GM15510 (cell line): Measurements from ENCODE around the gene ALS2CL.

Source experiments
- POLR2A ChIP-seq: IDR thresholded peaks from 3 replicates; pipeline ENCODE4 v1.6.1; 2011; ENCODE audit warnings: borderline replicate concordance; ENCODE audit not compliant: insufficient read length; ENCODE audit errors: extremely low read depth

The ALS2CL gene, protein sequence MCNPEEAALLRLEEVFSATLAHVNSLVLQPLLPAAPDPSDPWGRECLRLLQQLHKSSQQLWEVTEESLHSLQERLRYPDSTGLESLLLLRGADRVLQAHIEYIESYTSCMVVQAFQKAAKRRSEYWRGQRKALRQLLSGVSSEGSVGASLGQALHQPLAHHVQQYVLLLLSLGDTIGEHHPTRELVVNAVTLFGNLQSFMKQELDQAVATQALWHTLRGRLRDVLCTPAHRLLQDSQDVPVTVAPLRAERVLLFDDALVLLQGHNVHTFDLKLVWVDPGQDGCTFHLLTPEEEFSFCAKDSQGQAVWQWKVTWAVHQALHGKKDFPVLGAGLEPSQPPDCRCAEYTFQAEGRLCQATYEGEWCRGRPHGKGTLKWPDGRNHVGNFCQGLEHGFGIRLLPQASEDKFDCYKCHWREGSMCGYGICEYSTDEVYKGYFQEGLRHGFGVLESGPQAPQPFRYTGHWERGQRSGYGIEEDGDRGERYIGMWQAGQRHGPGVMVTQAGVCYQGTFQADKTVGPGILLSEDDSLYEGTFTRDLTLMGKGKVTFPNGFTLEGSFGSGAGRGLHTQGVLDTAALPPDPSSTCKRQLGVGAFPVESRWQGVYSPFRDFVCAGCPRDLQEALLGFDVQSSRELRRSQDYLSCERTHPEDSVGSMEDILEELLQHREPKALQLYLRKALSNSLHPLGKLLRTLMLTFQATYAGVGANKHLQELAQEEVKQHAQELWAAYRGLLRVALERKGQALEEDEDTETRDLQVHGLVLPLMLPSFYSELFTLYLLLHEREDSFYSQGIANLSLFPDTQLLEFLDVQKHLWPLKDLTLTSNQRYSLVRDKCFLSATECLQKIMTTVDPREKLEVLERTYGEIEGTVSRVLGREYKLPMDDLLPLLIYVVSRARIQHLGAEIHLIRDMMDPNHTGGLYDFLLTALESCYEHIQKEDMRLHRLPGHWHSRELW

GRCh38 chr3:46693038-46693891 is at the start of gene ALS2CL:
Gene ALS2CL, minus strand, starts transcription at chr3:46693679. Its CDS starts 4,239 bp downstream, at chr3:46689440.
- TF ChIP-seq POLR2A, result no peak

DNA sequence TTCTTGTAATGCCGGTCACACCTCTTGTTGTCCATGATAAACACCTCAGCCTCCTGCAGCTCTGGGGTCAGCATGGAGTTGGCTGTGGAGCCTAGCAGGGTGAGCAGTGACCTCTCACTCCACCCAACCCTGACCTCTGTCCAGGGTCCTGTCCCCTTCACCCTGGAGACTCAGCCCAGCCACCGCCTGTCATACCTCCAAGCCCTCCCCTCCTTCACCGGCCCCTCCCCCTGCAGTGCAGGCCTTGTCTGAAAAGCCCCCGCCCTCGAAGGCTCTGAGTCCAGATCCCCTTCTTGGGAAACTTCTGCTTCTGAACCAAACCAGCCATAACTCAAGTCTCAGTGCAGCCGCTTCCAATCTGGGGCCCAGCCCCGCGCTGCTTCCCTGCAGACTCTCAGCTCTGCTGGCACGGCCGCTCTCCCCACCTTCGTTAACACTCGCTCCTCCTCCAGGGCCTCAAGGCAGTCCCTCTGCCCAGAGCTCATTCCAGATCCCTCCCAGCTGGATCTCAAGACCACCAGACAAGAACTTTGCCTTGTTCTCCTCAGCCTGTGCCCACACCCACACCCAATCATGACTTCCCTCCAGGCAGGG is 49.6 kb upstream of the ALS2CL start:
- TF ChIP-seq POLR2A, result no peak

DNA sequence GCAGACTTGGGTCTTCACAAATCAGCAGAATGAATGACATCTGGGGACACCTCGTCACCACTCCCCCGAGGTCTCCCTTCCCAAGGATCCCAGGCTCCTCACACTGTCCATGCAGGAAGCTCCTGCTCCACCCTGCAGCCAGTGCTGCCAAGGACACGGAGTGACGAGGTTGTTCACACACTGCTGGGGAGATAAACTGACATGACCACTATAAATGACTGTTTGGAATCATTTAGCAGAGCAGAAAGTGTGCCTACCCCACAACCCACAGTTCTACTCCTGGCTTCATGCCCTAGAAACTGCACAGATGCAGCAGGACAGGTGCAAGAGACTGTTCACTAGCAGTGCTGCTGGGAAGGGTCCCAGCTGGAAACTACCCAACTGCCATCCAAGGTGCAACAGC is 43.9 kb upstream of the ALS2CL start:
- no peak for TF ChIP-seq POLR2A

GRCh38 chr3:46736006-46736872 is 42.8 kb upstream of the ALS2CL start:
- TF ChIP-seq POLR2A, result no peak

GRCh38 chr3:46734773-46735172 is 41.3 kb upstream of the ALS2CL start:
- no peak for TF ChIP-seq POLR2A

GRCh38 chr3:46733026-46733800 is 39.7 kb upstream of the ALS2CL start:
- no peak for TF ChIP-seq POLR2A

- no peak for TF ChIP-seq POLR2A
These were observed 38.3 kb upstream of the ALS2CL start for GRCh38 chr3:46731795-46732194.

GRCh38 chr3:46730819-46731218 is 37.3 kb upstream of the ALS2CL start:
- no peak for TF ChIP-seq POLR2A

GRCh38 chr3:46729038-46729437 is 35.6 kb upstream of the ALS2CL start:
- no peak for TF ChIP-seq POLR2A

GRCh38 chr3:46725621-46726314 is 32.3 kb upstream of the ALS2CL start:
- TF ChIP-seq POLR2A, result no peak

GRCh38 chr3:46724424-46724823 is 30.9 kb upstream of the ALS2CL start:
- TF ChIP-seq POLR2A, result no peak

DNA sequence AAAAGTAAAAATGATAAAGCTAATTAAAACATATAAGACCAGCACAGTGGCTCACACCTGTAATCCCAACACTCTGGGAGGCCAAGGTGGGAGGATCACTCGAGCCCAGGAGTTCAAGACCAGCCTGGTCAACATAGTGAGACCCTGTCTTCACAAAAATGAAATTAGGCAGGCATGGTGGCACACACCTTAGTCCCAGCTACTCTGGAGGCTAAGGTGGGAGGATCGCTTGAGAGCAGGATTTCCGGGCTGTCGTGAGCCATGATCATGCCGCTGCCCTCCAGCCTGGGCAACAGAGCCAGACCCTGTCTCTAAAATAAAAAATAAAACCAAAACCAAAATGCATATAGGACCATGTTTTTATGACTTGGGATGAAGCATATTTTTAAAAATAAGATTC is 29.0 kb upstream of the ALS2CL start:
- no peak for TF ChIP-seq POLR2A

- TF ChIP-seq POLR2A, result no peak
These were observed 27.5 kb upstream of the ALS2CL start for GRCh38 chr3:46721009-46721408.
